ENCODE results near the gene DGKH. TPM values are rescaled to one million over a fixed set of nuclear protein-coding genes. Genes with fewer than 3 reads are reported as not detected.
"Not testable (repeated sequence)": the region's sequence is repeated elsewhere in the genome, so short reads cannot be mapped to it uniquely, and the experiment has no call there.

Gene DGKH
- polyA plus RNA-seq, 12 donors = 2.9 to 6.5 (median 4.3) TPM; not detected in 1

DNA sequence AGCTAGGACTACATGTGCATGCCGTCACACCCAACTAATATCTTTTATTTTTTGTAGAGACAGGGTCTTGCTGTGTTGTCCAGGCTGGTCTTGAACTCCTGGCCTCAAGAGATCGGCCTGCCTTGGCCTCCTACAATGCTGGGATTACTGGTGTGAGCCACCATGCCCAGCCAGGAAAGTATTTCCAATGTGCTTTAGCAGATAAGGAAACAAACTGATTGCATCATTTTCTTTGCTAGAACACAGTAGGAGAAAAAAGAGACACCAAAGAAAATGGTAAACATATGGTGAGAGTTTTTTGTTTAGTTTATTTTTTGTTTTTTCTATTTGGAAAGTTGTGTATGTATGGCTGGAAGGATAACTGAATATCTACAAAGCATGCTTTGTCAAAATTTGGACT, 176.6 kb downstream of the DGKH start:
- no peak for DNase-seq

GRCh38 chr13:42226759-42227158, 178.3 kb downstream of the DGKH start:
- not testable (repeated sequence) for DNase-seq

DNA sequence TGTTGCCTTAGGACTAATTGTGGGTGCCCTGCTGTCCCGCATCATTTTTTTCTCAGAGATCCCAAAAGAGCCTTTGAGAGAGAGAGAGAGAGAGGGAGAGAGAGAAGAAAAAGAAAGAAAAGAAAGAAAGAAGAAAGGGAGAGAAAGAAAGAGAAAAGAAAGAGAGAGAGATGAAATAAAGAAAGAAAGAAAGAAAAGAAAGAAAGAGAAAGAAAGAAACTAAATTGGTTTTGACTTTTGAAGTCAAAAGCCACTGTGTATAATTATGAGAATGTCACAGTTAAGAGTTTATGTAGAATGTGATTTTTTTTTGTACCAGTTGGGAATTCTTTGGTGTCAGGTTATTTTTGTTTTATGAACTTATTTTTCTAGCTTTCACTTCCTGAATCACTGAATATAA, 180.1 kb downstream of the DGKH start:
- DNase-seq = no peak

DNA sequence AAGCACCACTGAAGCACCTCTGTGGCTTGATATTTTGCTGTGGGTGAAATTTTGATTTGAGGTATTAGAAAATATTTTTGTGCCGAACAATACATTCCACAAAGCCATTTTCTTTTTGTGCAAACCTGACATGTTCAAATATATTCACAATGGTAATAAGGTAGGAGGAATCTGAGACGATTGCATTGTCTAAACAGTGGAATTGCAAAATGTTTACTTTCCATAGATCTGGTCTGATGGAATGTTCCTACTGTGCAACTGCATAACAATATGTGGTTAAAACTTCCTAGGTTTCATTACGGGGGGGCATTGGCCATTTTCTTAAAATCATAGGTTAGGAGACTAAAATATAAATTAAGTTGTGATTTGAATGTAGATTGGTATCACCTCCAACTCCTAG, 180.8 kb downstream of the DGKH start:
- DNase-seq = no peak

- no peak for DNase-seq
Observed at GRCh38 chr13:42232671-42233070, 184.2 kb downstream of the DGKH start.

DNA sequence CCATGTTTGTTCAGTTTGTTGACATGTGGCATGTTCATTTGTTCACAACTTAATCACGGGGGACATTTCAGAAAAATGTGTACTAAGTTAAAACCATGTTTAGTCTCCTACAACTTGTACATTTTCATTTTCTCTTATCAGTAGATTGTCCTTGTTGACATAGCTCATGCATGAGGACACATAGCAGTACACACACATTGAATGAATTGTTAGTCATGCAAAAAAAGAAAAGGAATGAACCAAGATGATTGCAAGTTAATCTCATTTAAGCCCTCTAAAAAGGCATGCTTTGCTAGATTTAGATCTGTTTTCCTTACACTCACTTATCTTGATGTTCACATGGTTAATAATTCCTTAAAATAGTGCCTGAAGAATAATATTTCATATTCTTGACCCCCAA, 185.3 kb downstream of the DGKH start:
- DNase-seq = no peak

- DNase-seq = peak; percentile 12
Observed at GRCh38 chr13:42239161-42239560, 190.7 kb downstream of the DGKH start.

DNA sequence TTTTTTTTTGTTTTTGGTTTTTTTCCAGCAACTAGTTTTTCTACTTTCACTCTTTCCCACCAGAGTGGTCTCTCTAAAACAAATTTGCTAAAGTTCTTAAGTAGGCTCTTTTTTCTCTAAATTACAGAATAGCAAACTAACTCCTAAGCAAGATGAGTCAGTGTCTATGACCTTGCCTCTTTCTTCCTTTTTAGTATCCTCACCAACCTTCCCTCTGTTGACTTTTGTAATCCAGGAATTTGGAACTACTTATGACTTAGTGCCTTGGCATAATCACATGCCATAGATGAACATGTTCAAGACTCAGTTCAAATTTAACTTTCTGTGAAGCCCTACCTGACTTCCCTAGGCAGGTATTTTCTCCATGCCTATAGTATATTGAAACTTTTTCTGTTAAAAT, 191.2 kb downstream of the DGKH start:
- DNase-seq = no peak

DNA sequence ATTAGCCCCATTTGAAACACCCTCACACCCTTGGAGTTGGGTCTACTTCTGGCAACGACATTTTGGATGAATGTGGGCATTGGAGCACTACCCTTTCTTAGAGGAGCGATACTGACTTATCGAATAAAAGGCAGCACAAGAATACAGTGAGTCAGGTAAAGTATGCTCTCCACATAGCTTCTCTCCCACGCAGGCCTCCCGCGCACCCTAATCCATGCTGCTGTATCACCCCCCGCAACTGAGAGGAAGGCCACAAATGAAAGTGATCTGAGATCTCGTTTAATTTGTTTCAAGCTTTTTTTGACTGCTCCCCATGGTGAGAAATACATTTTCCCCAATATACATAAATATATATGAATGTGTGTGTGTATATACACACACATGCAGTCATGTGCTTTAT, 198.1 kb downstream of the DGKH start:
- no peak for DNase-seq

GRCh38 chr13:42247883-42248282, 199.4 kb downstream of the DGKH start:
- no peak for DNase-seq

- no peak for DNase-seq
Observed at GRCh38 chr13:42255886-42256285, 207.4 kb downstream of the DGKH start.

GRCh38 chr13:42258747-42259146, 210.3 kb downstream of the DGKH start:
- no peak for DNase-seq

GRCh38 chr13:42259515-42259914, 211.1 kb downstream of the DGKH start:
- no peak for DNase-seq

DNA sequence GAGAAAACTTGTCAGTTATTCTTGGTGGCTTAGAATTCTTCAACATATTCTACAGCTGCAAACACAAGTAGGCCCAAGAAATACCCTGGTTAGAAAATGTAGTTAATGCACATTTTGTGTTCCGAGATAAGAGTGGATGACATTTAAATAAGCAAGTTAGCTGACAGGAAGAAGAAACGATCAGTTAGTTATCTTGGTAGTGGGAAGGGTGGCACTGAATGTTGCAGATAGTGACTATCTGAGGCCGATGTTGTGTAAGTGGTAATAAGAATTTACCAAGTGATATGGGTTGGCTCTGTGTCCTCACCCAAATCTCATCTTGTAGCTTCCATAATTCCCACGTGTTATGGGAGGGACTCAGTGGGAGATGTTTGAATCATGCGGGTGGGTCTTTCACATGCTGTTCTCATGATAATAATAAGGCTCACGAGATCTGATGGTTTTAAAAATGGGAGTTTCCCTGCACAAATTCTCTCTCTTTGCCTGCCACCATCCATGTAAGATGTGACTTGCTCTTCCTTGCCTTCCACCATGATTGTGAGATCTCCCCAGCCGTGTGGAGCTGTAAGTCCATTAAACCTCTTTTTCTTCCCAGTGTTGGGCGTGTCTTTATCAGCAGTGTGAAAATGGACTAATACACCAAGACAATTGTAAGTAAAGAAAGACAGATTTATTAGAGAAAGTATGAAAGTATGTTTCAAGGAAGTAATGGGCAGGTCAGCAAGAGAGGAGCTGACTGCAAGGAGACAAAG, 212.6 kb downstream of the DGKH start:
- no peak for DNase-seq

- DNase-seq = peak; percentile 13
Observed at GRCh38 chr13:42266473-42266872, 218.0 kb downstream of the DGKH start.

- no peak for DNase-seq
Observed at GRCh38 chr13:42270160-42270856, 221.9 kb downstream of the DGKH start.

DNA sequence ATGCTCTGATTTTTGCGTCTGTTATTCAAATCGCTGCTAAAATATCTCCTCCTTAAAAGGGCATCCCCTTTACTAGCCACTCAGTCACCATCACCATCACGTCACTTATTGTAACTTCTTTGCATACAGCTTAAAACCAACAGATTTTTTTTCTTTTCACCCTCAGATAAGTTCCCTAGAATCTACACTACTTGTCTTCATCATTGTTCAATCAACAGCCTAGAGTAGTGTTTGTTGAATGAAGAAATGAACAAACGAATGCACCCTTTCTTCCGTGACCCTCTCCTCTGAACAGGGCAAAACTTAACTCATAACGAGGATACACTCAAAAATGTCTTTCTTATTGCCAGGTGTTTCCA, 222.4 kb downstream of the DGKH start:
- DNase-seq = no peak

DNA sequence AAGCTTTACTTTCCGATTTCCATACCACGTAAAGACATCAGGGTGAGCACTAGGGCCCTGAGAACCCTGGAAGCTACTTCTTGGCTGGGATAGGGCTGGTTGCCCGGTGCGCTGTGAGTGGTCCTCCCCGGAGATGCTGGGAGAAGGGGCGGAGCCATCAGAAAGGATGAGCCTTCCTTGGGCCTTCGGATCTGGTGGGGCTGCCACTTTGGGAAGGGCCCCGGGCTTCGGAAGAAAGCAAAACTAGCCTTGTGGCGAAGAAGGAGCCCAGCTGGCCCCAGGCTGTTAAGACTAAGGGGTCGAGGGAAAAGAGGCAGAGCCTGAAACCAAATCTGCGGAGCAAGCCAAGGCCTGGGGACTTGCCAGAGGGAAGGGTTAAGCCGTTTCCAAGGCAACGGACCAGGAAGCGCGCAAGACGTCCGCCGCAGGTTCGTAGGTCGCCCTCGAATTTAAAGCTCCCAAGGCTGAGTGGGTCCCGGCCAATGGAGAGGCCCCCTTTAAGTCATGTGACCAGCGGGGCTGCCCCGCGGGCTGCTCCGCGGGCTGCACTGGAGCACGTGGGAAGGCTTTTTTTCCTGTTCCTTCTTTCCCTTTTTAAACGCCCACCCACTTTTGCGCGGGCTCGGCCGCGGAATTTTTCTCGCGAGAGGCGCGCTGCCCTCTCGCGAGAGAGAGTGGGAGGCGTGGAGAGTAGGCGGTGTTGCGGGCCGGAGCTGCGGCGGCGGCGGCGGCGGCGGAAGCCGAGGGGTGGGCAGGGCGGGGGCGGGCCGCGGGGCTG, 223.1 kb downstream of the DGKH start:
- peak; percentile 98 for DNase-seq

GRCh38 chr13:42272115-42272803, 223.8 kb downstream of the DGKH start, which contains the start of gene AKAP11:
TSS of gene AKAP11 (plus strand) at chr13:42272152. CDS start at chr13:42286349, 14,197 bp downstream.
- DNase-seq = peak; percentile 63

GRCh38 chr13:42272804-42273175, 224.3 kb downstream of the DGKH start:
- DNase-seq = no peak

GRCh38 chr13:42274386-42275097, 226.1 kb downstream of the DGKH start:
- DNase-seq = no peak

GRCh38 chr13:42275098-42275471, 226.6 kb downstream of the DGKH start:
- DNase-seq = peak; percentile 11
